ENCODE results near the gene TULP4. TPM values are rescaled to one million over a fixed set of nuclear protein-coding genes. Genes with fewer than 3 reads are reported as not detected.

Gene TULP4
- total RNA-seq, 1 donor from 2014 or later = 104 TPM

- Histone ChIP-seq H3K4me3 (no peak overlapping the region), H3K36me3 (no peaks in the 10 kb centered on the region), H3K27ac (no peak overlapping the region), H3K27me3 (ENCODE audit: low read depth) (no peaks in the 10 kb centered on the region), H3K9me3 (no peaks in the 10 kb centered on the region), H3K4me1 (peaks cover 20% of the 10 kb centered on the region)
- ATAC-seq (no peak), DNase-seq (no peak)
- TF ChIP-seq CTCF (IDR thresholded peaks at IDR 0.05) = no peak
- intact Hi-C loops (cut with DNase I) = no loop called here
Observed at GRCh38 chr6:158408013-158408412, 95.7 kb downstream of the TULP4 start.

GRCh38 chr6:158408552-158409130 is 96.4 kb downstream of the TULP4 start:
- Histone ChIP-seq H3K27me3 (ENCODE audit: low read depth) (no peaks in the 10 kb centered on the region), H3K36me3 (peaks cover 5% of the 10 kb centered on the region), H3K4me1 (peaks cover 20% of the 10 kb centered on the region), H3K9me3 (no peaks in the 10 kb centered on the region), H3K27ac (peak overlapping the region; percentile 12), H3K4me3 (no peak overlapping the region)
- DNase-seq = no peak
- intact Hi-C loops (cut with DNase I) = no loop called here
- no peak for TF ChIP-seq CTCF (IDR thresholded peaks at IDR 0.05)
- ATAC-seq = peak; percentile 54 to 71

- peak; percentile 57 to 68 for ATAC-seq
Observed at GRCh38 chr6:158409451-158409850, 97.2 kb downstream of the TULP4 start.

GRCh38 chr6:158410784-158411183 is 98.5 kb downstream of the TULP4 start:
- Histone ChIP-seq H3K36me3 (peaks cover 12% of the 10 kb centered on the region), H3K27me3 (ENCODE audit: low read depth) (no peaks in the 10 kb centered on the region), H3K9me3 (no peaks in the 10 kb centered on the region), H3K27ac (no peak overlapping the region), H3K4me1 (peaks cover 20% of the 10 kb centered on the region), H3K4me3 (no peak overlapping the region)
- TF ChIP-seq CTCF (IDR thresholded peaks at IDR 0.05) = no peak
- ATAC-seq = no peak
- intact Hi-C loops (cut with DNase I) = no loop called here
- no peak for DNase-seq

More at GRCh38 chr6:158409451-158409850, 97.2 kb downstream of the TULP4 start:
- intact Hi-C loops (cut with DNase I) = no loop called here
- H3K36me3 ChIP-seq = peaks cover 12% of the 10 kb centered on the region
- peaks cover 20% of the 10 kb centered on the region for H3K4me1 ChIP-seq
- no peaks in the 10 kb centered on the region for H3K27me3 ChIP-seq (ENCODE audit: low read depth)
- DNase-seq = no peak
- H3K4me3 ChIP-seq = no peak overlapping the region
- TF ChIP-seq CTCF (IDR thresholded peaks at IDR 0.05) = no peak
- H3K27ac ChIP-seq = peak overlapping the region; percentile 12
- H3K9me3 ChIP-seq = no peaks in the 10 kb centered on the region

- H3K36me3 ChIP-seq = peaks cover 12% of the 10 kb centered on the region
- H3K4me1 ChIP-seq = peaks cover 20% of the 10 kb centered on the region
- no peak for TF ChIP-seq CTCF (IDR thresholded peaks at IDR 0.05)
- H3K9me3 ChIP-seq = no peaks in the 10 kb centered on the region
- DNase-seq = no peak
- ATAC-seq = no peak
- intact Hi-C loops (cut with DNase I) = no loop called here
- H3K4me3 ChIP-seq = no peak overlapping the region
- H3K27me3 ChIP-seq (ENCODE audit: low read depth) = no peaks in the 10 kb centered on the region
- H3K27ac ChIP-seq = no peak overlapping the region
Observed at GRCh38 chr6:158411998-158412397, 99.7 kb downstream of the TULP4 start.
